ENCODE results near the gene ELL2.

The ELL2 gene

DNA sequence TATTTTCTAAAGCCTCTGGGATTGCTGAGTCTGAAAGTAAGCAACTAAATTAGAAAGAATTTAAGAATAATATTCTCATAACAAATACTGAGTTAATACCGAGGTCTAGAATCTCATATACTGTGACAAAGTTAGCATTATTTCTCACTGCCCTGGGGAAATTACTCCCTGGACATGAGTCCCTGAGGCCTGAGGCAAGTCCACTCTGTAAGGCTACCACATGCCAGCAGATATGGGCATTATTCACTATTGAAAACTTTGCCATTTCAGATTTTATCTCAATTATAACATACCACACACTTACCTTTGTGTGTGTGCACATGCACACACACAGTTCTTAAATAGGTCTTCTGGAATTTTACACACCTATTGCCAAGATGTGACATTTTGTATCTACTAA, 22.9 kb downstream of the ELL2 start:
- H3K4me3 ChIP-seq, result no peak overlapping the region
- TF ChIP-seq, protein P1, sequence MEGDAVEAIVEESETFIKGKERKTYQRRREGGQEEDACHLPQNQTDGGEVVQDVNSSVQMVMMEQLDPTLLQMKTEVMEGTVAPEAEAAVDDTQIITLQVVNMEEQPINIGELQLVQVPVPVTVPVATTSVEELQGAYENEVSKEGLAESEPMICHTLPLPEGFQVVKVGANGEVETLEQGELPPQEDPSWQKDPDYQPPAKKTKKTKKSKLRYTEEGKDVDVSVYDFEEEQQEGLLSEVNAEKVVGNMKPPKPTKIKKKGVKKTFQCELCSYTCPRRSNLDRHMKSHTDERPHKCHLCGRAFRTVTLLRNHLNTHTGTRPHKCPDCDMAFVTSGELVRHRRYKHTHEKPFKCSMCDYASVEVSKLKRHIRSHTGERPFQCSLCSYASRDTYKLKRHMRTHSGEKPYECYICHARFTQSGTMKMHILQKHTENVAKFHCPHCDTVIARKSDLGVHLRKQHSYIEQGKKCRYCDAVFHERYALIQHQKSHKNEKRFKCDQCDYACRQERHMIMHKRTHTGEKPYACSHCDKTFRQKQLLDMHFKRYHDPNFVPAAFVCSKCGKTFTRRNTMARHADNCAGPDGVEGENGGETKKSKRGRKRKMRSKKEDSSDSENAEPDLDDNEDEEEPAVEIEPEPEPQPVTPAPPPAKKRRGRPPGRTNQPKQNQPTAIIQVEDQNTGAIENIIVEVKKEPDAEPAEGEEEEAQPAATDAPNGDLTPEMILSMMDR (IDR thresholded peaks at IDR 0.05), result no peak

DNA sequence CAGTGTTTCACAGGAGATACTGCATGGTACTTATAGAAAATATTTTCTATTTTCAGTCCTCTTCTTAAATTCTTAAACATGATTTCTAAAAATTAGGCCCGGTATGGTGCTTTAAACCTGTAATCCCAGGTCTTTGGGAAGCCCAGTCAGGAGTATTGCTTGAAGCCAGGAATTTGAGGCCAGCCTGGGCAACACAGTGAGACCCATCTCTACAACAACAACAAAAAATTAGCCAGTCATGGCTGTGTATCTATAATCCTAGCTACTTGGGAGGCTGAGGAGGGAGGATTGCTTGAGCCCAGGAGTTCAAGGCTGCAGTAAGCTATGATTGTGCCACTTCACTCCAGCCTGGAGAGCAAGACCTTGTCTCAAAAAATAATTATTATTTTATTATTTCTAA, 23.3 kb downstream of the ELL2 start:
- H3K27ac ChIP-seq, result no peak overlapping the region
- DNase-seq (ENCODE audit: low spot score), result no peak
- TF ChIP-seq, protein P1 (IDR thresholded peaks at IDR 0.05), result no peak
- H3K4me3 ChIP-seq, result no peak overlapping the region

More for the DNA sequence above, 22.9 kb downstream of the ELL2 start:
- no peak for DNase-seq (ENCODE audit: low spot score)
- no peak overlapping the region for H3K27ac ChIP-seq

DNA sequence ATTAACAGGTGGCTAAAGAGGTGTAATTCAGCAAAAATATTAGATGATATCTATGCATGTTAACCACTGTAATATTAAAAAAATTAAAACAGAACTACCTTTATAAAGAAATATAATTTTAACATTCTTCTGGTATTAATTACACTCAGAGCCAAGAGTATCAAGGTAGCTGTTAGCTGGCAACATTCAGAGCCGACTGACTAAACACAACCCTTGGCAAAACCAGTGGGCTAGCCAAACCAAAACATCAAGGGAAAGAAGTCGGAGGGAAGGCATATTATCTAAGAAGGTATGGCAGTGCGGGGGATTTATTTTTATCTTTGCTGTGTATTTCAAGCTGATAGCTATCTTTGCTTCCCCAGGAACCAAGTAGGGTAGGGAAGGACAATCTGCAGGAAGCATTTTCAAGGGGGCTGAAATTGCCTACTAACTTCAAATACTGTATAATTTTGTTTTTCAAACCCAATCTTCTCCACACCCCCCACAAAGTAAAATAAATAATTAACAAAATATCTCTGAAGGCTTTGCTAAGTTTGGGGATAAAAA, 24.0 kb downstream of the ELL2 start:
- Histone ChIP-seq H3K4me3 (no peak overlapping the region), H3K27ac (no peak overlapping the region)
- TF ChIP-seq, protein P1 (IDR thresholded peaks at IDR 0.05), result no peak
- no peak for DNase-seq (ENCODE audit: low spot score)

DNA sequence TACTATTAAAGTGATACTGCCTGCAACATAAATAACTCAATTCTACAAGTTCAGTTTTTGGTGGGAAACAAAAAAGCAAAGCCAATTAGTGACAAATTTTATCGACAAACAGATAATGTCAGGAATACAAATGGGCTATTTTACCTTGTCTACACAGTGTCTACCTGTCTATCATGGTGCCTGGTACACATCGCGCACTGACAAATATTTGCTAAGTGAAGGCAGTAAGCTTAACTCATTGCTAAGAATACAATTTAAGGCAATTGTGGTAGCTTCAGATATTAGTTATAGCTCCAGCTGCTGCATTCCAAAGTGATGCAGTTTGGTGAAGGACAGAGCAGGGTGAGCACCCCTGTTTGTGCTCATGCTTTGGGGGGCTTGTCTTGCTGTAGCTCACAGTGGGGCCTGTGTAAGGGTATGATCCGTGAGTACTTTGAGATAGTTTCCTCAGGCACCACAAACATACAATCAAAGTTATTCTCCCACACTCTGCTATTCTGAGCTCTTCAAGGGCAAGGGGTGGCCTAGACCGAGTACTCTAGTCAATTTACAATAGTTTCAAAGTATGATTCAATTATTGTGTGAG, 24.7 kb downstream of the ELL2 start:
- H3K4me3 ChIP-seq, result no peak overlapping the region
- no peak for DNase-seq (ENCODE audit: low spot score)
- TF ChIP-seq, protein P1 (IDR thresholded peaks at IDR 0.05), result no peak
- no peak overlapping the region for H3K27ac ChIP-seq

DNA sequence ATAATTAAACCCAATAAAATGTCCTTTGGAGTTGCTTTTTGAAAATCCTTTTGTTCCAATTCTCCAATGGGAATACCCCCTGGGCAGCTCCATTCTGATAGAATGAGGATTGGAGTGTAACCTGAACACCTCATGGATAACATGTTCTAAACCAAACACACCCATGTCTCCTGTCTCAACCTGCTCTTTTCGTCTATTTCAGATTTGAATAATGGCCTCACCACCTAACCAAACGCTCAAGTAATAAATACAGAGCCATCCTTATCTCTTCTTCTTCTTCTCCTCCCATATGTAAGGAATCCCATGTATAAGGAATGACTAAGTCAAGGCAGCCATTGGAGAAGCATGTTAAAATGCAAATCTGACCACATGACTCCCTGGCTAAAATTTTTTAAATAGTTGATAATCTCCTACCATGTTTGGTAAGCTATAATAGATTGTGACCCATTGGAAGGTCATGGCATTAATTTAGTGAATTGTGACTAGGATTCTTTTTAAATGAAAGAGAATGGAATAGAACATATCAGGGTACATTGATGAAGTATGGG, 26.0 kb downstream of the ELL2 start:
- H3K27ac ChIP-seq, result no peak overlapping the region
- no peak for DNase-seq (ENCODE audit: low spot score)
- no peak overlapping the region for H3K4me3 ChIP-seq
- TF ChIP-seq, protein P1 (IDR thresholded peaks at IDR 0.05), result no peak

DNA sequence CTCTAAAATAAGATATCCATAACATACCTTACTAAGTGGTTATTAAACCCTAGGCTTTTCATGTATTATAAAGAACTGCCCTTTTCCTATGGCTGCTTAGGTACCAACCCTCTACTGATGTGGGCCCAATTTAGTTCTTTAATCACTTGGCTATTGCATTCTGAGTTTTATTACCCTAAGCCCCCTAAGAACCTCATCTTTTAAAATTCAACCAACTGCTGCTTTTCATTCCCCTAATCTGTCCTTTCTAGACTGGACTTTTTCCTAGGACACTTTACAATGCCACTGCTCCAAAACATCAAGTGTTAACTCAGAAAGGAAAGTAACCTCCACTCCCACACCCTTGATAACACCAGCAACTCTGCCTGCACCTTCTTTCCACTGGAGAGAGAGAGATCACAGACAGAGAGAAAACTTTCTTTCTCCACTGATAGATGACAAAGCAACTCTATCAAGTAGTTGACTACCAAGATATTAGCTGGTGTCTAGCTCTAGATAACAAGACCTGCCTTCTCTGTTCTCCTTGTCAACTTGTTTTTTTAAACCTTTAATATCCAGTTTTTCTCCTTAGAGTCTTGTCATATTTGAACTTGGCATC, 27.3 kb downstream of the ELL2 start:
- DNase-seq (ENCODE audit: low spot score), result no peak
- TF ChIP-seq, protein P1 (IDR thresholded peaks at IDR 0.05), result no peak
- Histone ChIP-seq H3K27ac (no peak overlapping the region), H3K4me3 (no peak overlapping the region)

DNA sequence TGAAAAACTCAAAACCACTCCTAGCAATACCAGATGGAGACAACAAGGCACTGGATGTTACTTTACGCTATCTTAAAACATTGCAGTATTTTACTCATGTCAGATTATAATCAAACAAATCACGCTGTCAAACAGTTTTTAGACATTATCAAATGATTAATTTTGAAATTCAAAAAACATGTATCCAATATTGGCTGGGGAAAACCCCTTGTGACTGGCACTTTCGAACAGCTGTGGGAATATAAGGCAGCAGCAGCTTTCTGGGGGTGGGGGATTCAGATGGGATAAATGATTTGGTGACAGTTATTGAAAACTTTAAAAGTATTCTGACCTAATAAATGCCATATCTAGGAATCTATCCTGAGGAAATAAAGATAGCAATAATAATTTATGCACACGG, 28.7 kb downstream of the ELL2 start:
- Histone ChIP-seq H3K27ac (no peak overlapping the region), H3K4me3 (no peak overlapping the region)
- DNase-seq (ENCODE audit: low spot score), result no peak
- TF ChIP-seq, protein P1 (IDR thresholded peaks at IDR 0.05), result no peak

Data from coronary artery (tissue), 2 donors.